22Rv1 (cell line): Measurements from ENCODE around the gene JHY.

ENCODE experiments used
- CTCF ChIP-seq: fragments of 450-650 bp; IDR thresholded peaks from 2 replicates; pipeline ENCODE4 v1.5.1; 2017; ENCODE audit warnings: mild to moderate bottlenecking
- ZFX ChIP-seq: fragments of 450-650 bp; IDR thresholded peaks from 2 replicates; pipeline ENCODE4 v1.6.1; 2017; ENCODE audit warnings: antibody characterized with exemption, borderline replicate concordance

DNA sequence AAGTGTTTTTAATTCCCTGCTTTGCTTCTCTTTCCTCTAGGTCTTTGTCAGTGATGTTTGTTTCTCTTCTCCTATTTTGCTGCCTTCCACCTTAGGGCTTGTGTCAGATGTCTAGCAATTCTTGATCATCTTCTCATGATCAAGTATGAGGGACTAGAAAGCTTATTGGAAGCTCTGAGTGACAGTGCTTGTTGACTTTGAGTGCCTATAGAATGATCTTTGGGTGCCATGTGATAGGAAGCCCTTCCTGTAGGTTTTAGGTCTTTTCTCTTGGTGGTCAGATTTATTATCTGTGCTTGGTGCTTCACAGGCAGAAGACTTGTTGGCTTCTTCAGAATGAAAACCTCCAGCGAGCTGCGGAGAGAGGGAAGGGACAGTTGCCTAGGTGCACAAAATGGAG is 56.0 kb downstream of the JHY start:
- no peak for TF ChIP-seq CTCF
- no peak for TF ChIP-seq ZFX
